ENCODE data around the gene FAM114A1. TPM values are rescaled to one million over a fixed set of nuclear protein-coding genes. Genes with fewer than 3 reads are reported as not detected.

FAM114A1 gene
- total and polyA plus RNA-seq, 2 experiments from 2014 or later, result 13.0 to 14.5 TPM

GRCh38 chr4:38919494-38919893 is 51.9 kb downstream of the FAM114A1 start:
- ATAC-seq, result no peak
- H3K36me3 ChIP-seq (ENCODE audit: insufficient read depth), result no peaks in the 10 kb centered on the region
- peaks cover 3% of the 10 kb centered on the region for H3K27me3 Mint-ChIP-seq (ENCODE audit: insufficient read depth, low read depth, poor library complexity)

More at GRCh38 chr4:38919494-38919893, 51.9 kb downstream of the FAM114A1 start:
- no peak overlapping the region for H3K27ac ChIP-seq (ENCODE audit: low read depth)
- H3K4me3 Mint-ChIP-seq, result no peak overlapping the region
- DNase-seq (ENCODE audit: low spot score), result no peak
- H3K27ac Mint-ChIP-seq, result no peak overlapping the region
- no peaks in the 10 kb centered on the region for H3K79me2 ChIP-seq (replicated peaks; ENCODE audit: insufficient read depth)
- no peaks in the 10 kb centered on the region for H3K27me3 ChIP-seq (ENCODE audit: insufficient read depth)
- H3F3A ChIP-seq (replicated peaks; ENCODE audit: low read depth), result no peaks in the 10 kb centered on the region
- H3K9me3 Mint-ChIP-seq, result no peaks in the 10 kb centered on the region
- no peak overlapping the region for H2AFZ ChIP-seq
- no peak overlapping the region for H3K4me3 ChIP-seq
- TF ChIP-seq REST (IDR thresholded peaks at IDR 0.05; ENCODE audit: unreplicated experiment) (no peak), ZNF462 (CRISPR knock-in tag; IDR thresholded peaks at IDR 0.05) (no peak), ZNF114 (CRISPR knock-in tag; IDR thresholded peaks at IDR 0.05) (no peak), CREB1 (CRISPR knock-in tag; IDR thresholded peaks at IDR 0.05; ENCODE audit: low read depth) (no peak), JUNB (IDR thresholded peaks at IDR 0.05; ENCODE audit: unreplicated experiment) (no peak), STAT1 (IDR thresholded peaks at IDR 0.05; ENCODE audit: unreplicated experiment) (no peak), ZNF331 (CRISPR knock-in tag; IDR thresholded peaks at IDR 0.05; ENCODE audit: low read depth) (no peak), EZH2phosphoT487 (IDR thresholded peaks at IDR 0.05; ENCODE audit: unreplicated experiment) (no peak), NANOG (IDR thresholded peaks at IDR 0.05; ENCODE audit: borderline replicate concordance) (no peak), CTCF (conservative IDR thresholded peaks at IDR 0.05; ENCODE audit: low read depth in 2 of 2) (no peak), EZH2 (IDR thresholded peaks at IDR 0.05; ENCODE audit: low read depth, unreplicated experiment) (no peak), ETS1 (IDR thresholded peaks at IDR 0.05) (no peak), POLR2AphosphoS5 (IDR thresholded peaks at IDR 0.05; ENCODE audit: low read depth) (no peak)
- H3K4me1 Mint-ChIP-seq, result no peaks in the 10 kb centered on the region
- no peak overlapping the region for H3K4me2 ChIP-seq
- H3K4me1 ChIP-seq (ENCODE audit: insufficient read depth), result 0 out of 2 replicates have a peak, but pooled peaks cover 1% of the 10 kb centered on the region
- H3K9me2 ChIP-seq (ENCODE audit: insufficient read depth), result no peaks in the 10 kb centered on the region
- no peaks in the 10 kb centered on the region for H4K20me1 ChIP-seq (replicated peaks; ENCODE audit: insufficient read depth)
- H3K36me3 Mint-ChIP-seq (ENCODE audit: low read depth), result peaks cover 7% of the 10 kb centered on the region; the same call in 2 of the 3 replicates

Measured in GM23338 (cell line).